Heart right ventricle (tissue), 16 donors: ENCODE results near the gene LRP5. TPM values are rescaled to one million over a fixed set of nuclear protein-coding genes. Genes with fewer than 3 reads are reported as not detected.

Source experiments
- ATAC-seq, 8 donors: fragments of 200-7000 bp; cut with Tn5 transposase; one replicate each; pipeline ENCODE4 v1.9.1; 2020; ENCODE audit warnings: mild to moderate bottlenecking in 8 of 8, moderate library complexity in 8 of 8, moderate number of reproducible peaks in 1 of 8
- DNase-seq, 2 donors: peaks; one replicate each; pipeline ENCODE4 v3.0.0-alpha.2; 2020
- H3K27ac ChIP-seq, 10 donors: fragments of 200-600 bp; sonication (generic) in 2 of 10; one replicate each; pipeline versions ENCODE4 v1.5.0 to v1.8.0; 2020 to 2022; ENCODE audit warnings: mild to moderate bottlenecking in 3 of 10
- H3K27me3 ChIP-seq, 7 donors: fragments of 200-600 bp; one replicate each; pipeline ENCODE4 v1.8.0; 2021 to 2022; ENCODE audit warnings: mild to moderate bottlenecking in 2 of 7
- H3K36me3 ChIP-seq, 9 donors: fragments of 200-600 bp; sonication (generic) in 1 of 9; one replicate each; pipeline versions ENCODE4 v1.5.0 to v1.8.0; 2020 to 2022; ENCODE audit warnings: mild to moderate bottlenecking in 2 of 9
- H3K4me1 ChIP-seq, 9 donors: fragments of 200-600 bp; sonication (generic) in 1 of 9; one replicate each; pipeline versions ENCODE4 v1.5.0 to v1.8.0; 2020 to 2022; ENCODE audit warnings: mild to moderate bottlenecking in 4 of 9
- H3K4me3 ChIP-seq, 10 donors: fragments of 200-600 bp; sonication (generic) in 2 of 10; one replicate each; pipeline versions ENCODE4 v1.5.0 to v1.8.0; 2020 to 2022; ENCODE audit warnings: mild to moderate bottlenecking in 7 of 10, moderate library complexity in 2 of 10
- H3K9me3 ChIP-seq, 11 donors: fragments of 200-600 bp in 10 of 11; sonication (generic) in 2 of 11; one replicate each; pipeline versions ENCODE4 v1.5.0 to v1.8.0; 2013 to 2022; ENCODE audit warnings: mild to moderate bottlenecking in 2 of 11, control low read depth in 1 of 11, moderate library complexity in 1 of 11
- WGBS, 2 donors: extraction: QIAGEN DNeasy Blood & Tissue Kit; methylation state at CpG; one replicate each; pipeline ENCODE4 v1.1.7; 2013; ENCODE audit warnings: inconsistent platforms in 1 of 2; 5-methylcytosine and 5-hydroxymethylcytosine counted together
- intact Hi-C, 10 donors: fragments of 100-400 bp; cut with DNase I; formaldehyde crosslinking; loops; one replicate each; pipeline versions ENCODE4 v1.11.1 to v1.14.2; 2022
- polyA plus RNA-seq, 2 donors: library from polyadenylated mRNA; stranded (reverse); fragments of 200-250 nt; gene quantifications; one replicate each; pipeline ENCODE4 v1.2.3, GENCODE V29; 2013
- total RNA-seq, 10 donors: library from RNA; stranded (reverse); fragmentation: NEBNext Ultra II Directional in 3 of 10; extraction: Animal tissue kit (Norgen Biotek cat#: 25700) in 3 of 10; gene quantifications; one replicate each; pipeline versions ENCODE4 v1.2.1 to v1.2.4, GENCODE V29; 2021 to 2023
- TF ChIP-seq, protein P1 (sequence below), 9 donors: fragments of 200-600 bp; sonication (generic) in 2 of 9; IDR thresholded peaks; one replicate each; pipeline versions ENCODE4 v1.5.0 to v1.8.0; 2021 to 2022; ENCODE audit warnings: antibody characterized with exemption in 9 of 9, mild to moderate bottlenecking in 5 of 9, moderate library complexity in 1 of 9
- donor health status: Arrhythmogenic right ventricular cardiomyopathy.
- donor health status: ischemic (EF 13 %, LVEDD 7.1; RV severe dilation, severe dysfunction).
- donor health status: healthy with polysubstance abuse.
- donor health status: DM: no; HTN: yes; CAD: no.
- donor health status: DM: no; HTN: no; CAD: no.
- donor health status: ischemic (EF 25% LVEDD 6.9; RV normal size, moderate dysfunction).
- donor health status: ischemic (EF 25% LVEDD 5.7; RV mildly dilated, moderate dysfunction).
- donor health status: healthy.
- donor health status: DM: yes; HTN: yes; CAD: no.
- donor health status: Ischemic cardiomyopathy.
- donor health status: ischemic (EF 35%, LVEDD 5.7; RV mildly dilated, moderate dysfunction).
- donor health status: nonischemic (EF 11% LVEDD 7.7; RV severe dilation, severe dysfunction).
- donor health status: DM: yes; HTN: yes; CAD: no.
- donor health status: PGD.
- donor health status: ischemic (EF 29% LVEDD 5.4; RV normal size, mild dysfunction).
- donor health status: nonischemic (EF 23%, LVEDD 6.1; RV moderate dilation, normal function).

Gene LRP5
- total and polyA plus RNA-seq, 12 donors, result 23.2 to 73.3 (median 46.3) TPM

- Histone ChIP-seq H3K27ac (no peak overlapping the region), H3K36me3 (peaks cover 0 to 95% (median 32%) of the 10 kb centered on the region in 9 donors), H3K9me3 (no peaks in the 10 kb centered on the region), H3K27me3 (no peaks in the 10 kb centered on the region), H3K4me3 (no peak overlapping the region), H3K4me1 (peaks cover 0 to 27% (median 11%) of the 10 kb centered on the region in 9 donors)
- ATAC-seq, result no peak
- TF ChIP-seq, protein P1, sequence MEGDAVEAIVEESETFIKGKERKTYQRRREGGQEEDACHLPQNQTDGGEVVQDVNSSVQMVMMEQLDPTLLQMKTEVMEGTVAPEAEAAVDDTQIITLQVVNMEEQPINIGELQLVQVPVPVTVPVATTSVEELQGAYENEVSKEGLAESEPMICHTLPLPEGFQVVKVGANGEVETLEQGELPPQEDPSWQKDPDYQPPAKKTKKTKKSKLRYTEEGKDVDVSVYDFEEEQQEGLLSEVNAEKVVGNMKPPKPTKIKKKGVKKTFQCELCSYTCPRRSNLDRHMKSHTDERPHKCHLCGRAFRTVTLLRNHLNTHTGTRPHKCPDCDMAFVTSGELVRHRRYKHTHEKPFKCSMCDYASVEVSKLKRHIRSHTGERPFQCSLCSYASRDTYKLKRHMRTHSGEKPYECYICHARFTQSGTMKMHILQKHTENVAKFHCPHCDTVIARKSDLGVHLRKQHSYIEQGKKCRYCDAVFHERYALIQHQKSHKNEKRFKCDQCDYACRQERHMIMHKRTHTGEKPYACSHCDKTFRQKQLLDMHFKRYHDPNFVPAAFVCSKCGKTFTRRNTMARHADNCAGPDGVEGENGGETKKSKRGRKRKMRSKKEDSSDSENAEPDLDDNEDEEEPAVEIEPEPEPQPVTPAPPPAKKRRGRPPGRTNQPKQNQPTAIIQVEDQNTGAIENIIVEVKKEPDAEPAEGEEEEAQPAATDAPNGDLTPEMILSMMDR (IDR thresholded peaks at IDR 0.05), result no peak
- WGBS, 2 donors, result 92% methylated on average over 22 of the region's 22 CpGs
- DNase-seq, result no peak
- intact Hi-C loops, result no loop called here
Observed at GRCh38 chr11:68416070-68416578, 103.7 kb downstream of the LRP5 start.

DNA sequence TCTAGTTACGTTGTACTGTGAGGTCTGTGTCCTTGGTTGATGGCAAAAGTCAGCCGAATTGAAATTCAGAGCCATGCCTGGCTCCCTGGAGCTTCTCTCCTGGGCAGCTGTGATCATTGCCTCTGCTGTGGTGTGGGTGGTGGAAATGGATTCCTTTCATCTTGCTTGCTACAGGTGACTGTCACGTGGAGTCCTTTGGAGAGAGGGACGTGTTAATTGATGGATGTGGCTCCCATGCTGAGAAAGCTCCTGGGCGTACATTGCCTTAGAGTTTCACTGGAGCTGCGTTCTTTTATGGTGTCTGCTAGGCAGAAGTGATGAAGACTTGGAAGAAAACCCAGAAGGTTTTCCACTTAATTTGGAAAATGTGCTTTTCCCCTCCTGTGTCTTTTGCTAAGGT lies 106.3 kb downstream of the LRP5 start:
- Histone ChIP-seq H3K4me3 (no peak overlapping the region), H3K27ac (no peak overlapping the region), H3K9me3 (no peaks in the 10 kb centered on the region), H3K27me3 (no peaks in the 10 kb centered on the region), H3K4me1 (peaks cover 0 to 14% (median 8%) of the 10 kb centered on the region in 9 donors), H3K36me3 (peaks cover 0 to 80% (median 18%) of the 10 kb centered on the region in 9 donors)
- ATAC-seq (no peak), DNase-seq (no peak)
- intact Hi-C loops, result no loop called here
- WGBS, 2 donors, result 70 to 77% methylated on average over 6 of the region's 6 CpGs
- TF ChIP-seq, protein P1 (IDR thresholded peaks at IDR 0.05), result no peak

GRCh38 chr11:68420171-68420570 lies 107.8 kb downstream of the LRP5 start:
- no peak for ATAC-seq
- DNase-seq, result no peak
- no peak overlapping the region for H3K27ac ChIP-seq
- WGBS, 2 donors, result 98% methylated on average over 7 of the region's 7 CpGs
- peaks cover 0 to 9% (median 0%) of the 10 kb centered on the region in 9 donors for H3K4me1 ChIP-seq
- peaks cover 0 to 80% (median 14%) of the 10 kb centered on the region in 9 donors for H3K36me3 ChIP-seq
- intact Hi-C loops, result no loop called here
- H3K9me3 ChIP-seq, result no peaks in the 10 kb centered on the region
- no peaks in the 10 kb centered on the region for H3K27me3 ChIP-seq
- TF ChIP-seq, protein P1 (IDR thresholded peaks at IDR 0.05), result no peak
- no peak overlapping the region for H3K4me3 ChIP-seq

- ATAC-seq, result no peak
- 96 to 97% methylated on average over 21 of the region's 21 CpGs for WGBS, 2 donors
- H3K36me3 ChIP-seq, result peaks cover 0 to 84% (median 26%) of the 10 kb centered on the region in 9 donors
- peaks cover 0 to 9% (median 0%) of the 10 kb centered on the region in 9 donors for H3K4me1 ChIP-seq
- TF ChIP-seq, protein P1 (IDR thresholded peaks at IDR 0.05), result no peak
- DNase-seq, result no peak
- H3K9me3 ChIP-seq, result no peaks in the 10 kb centered on the region
- intact Hi-C loops, result no loop called here
- H3K4me3 ChIP-seq, result no peak overlapping the region
- H3K27ac ChIP-seq, result no peak overlapping the region
- H3K27me3 ChIP-seq, result no peaks in the 10 kb centered on the region
Observed at GRCh38 chr11:68423481-68423880, 111.1 kb downstream of the LRP5 start.
